ENCODE results near the gene LACTB. TPM values are rescaled to one million over a fixed set of nuclear protein-coding genes. Genes with fewer than 3 reads are reported as not detected.
A peak's percentile ranks its signal among the peaks of the same experiment; 100 is the strongest.

LACTB gene
- total RNA-seq, 1 experiment from 2014 or later: 11.2 TPM

GRCh38 chr15:63156086-63156710 is 34.5 kb downstream of the LACTB start:
- Histone ChIP-seq H3K27ac (ENCODE audit: low read length) (no peak overlapping the region), H3K4me1 (ENCODE audit: insufficient read depth, low read length) (peaks cover 13% of the 10 kb centered on the region), H3K4me2 (ENCODE audit: low read length) (peak overlapping the region; percentile 88), H3K27me3 (ENCODE audit: low read length) (no peaks in the 10 kb centered on the region), H2AFZ (ENCODE audit: low read length) (peak overlapping the region; percentile 92), H3K9me2 (replicated peaks; ENCODE audit: low read length) (no peaks in the 10 kb centered on the region), H4K20me1 (ENCODE audit: low read length) (no peaks in the 10 kb centered on the region), H3F3A (ENCODE audit: low read length, unreplicated experiment) (no peaks in the 10 kb centered on the region), H3K9me3 (ENCODE audit: low read length) (no peaks in the 10 kb centered on the region), H3K79me2 (ENCODE audit: low read length) (peaks cover 19% of the 10 kb centered on the region), H3K4me3 (ENCODE audit: low read length) (peak overlapping the region; percentile 84), H3K36me3 (ENCODE audit: low read depth, low read length) (no peaks in the 10 kb centered on the region), H3K9ac (ENCODE audit: low read length) (peak overlapping the region; percentile 76)
- POLR2A ChIA-PET (ENCODE audit: unreplicated experiment): no interaction called here
- DNase-seq (peak; percentile 13), ATAC-seq (no peak)
- CTCF ChIA-PET: no interaction called here
- intact Hi-C loops (cut with micrococcal nuclease): loop anchor here (2.0 to 5.0 kb wide), 4 partner anchors 36 to 246 kb away; partner anchors contain the start of gene APH1B
- no peak for TF ChIP-seq EZH2phosphoT487 (IDR thresholded peaks at IDR 0.05; ENCODE audit: borderline replicate concordance, low read length)
- no peak for TF ChIP-seq CTCF (conservative IDR thresholded peaks at IDR 0.05; ENCODE audit: low read depth, low read length)
- TF ChIP-seq EZH2 (IDR thresholded peaks at IDR 0.05; ENCODE audit: low read length, unreplicated experiment): no peak
- no TSS peak for BruUV-seq (replicated peaks)

DNA sequence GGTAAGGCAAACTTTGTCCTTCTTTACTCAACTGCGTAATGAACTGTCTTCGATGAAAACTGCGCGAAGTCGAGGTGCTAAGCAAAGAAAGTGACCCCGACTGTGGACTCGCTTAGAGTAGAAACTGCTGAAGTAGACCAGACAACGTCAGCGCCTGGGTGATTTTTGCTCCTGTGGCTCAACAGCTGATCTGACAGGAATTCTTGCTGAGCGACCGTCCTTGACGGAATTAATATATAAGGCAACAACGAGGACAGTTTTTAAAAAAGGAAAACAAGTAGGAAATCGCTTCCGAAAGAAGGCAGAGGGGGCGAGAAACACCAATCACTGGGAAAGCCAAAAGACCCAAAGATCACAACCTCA is 35.1 kb downstream of the LACTB start:
- TF ChIP-seq EZH2phosphoT487 (IDR thresholded peaks at IDR 0.05; ENCODE audit: borderline replicate concordance, low read length): no peak
- TF ChIP-seq CTCF (conservative IDR thresholded peaks at IDR 0.05; ENCODE audit: low read depth, low read length): no peak
- no peak for TF ChIP-seq EZH2 (IDR thresholded peaks at IDR 0.05; ENCODE audit: low read length, unreplicated experiment)
- Histone ChIP-seq H2AFZ (ENCODE audit: low read length) (peak overlapping the region; percentile 92), H3K36me3 (ENCODE audit: low read depth, low read length) (no peaks in the 10 kb centered on the region), H4K20me1 (ENCODE audit: low read length) (no peaks in the 10 kb centered on the region), H3K4me2 (ENCODE audit: low read length) (peak overlapping the region; percentile 88), H3K4me3 (ENCODE audit: low read length) (peak overlapping the region; percentile 84), H3K9me2 (replicated peaks; ENCODE audit: low read length) (no peaks in the 10 kb centered on the region), H3F3A (ENCODE audit: low read length, unreplicated experiment) (no peaks in the 10 kb centered on the region), H3K4me1 (ENCODE audit: insufficient read depth, low read length) (peaks cover 13% of the 10 kb centered on the region), H3K27me3 (ENCODE audit: low read length) (no peaks in the 10 kb centered on the region), H3K27ac (ENCODE audit: low read length) (peak overlapping the region; percentile 51), H3K79me2 (ENCODE audit: low read length) (peaks cover 19% of the 10 kb centered on the region), H3K9ac (ENCODE audit: low read length) (peak overlapping the region; percentile 76), H3K9me3 (ENCODE audit: low read length) (no peaks in the 10 kb centered on the region)
- ChIA-PET CTCF (no interaction called here), POLR2A (ENCODE audit: unreplicated experiment) (interaction anchor here (0.5 to 0.6 kb wide), 2 partner anchors 108 to 186 kb away, joined by 3 read pairs; no protein-coding TSS in a partner anchor)
- DNase-seq (peak; percentile 17), ATAC-seq (no peak; the same call in 1 of the 2 replicates)
- BruUV-seq (replicated peaks): TSS peak; percentile 74
- intact Hi-C loops (cut with micrococcal nuclease): loop anchor here (2.0 to 5.0 kb wide), 4 partner anchors 36 to 246 kb away; partner anchors contain the start of gene APH1B
